OCI-LY3 (cell line): ENCODE data around the gene EVI5L.

Source experiments
- H2AFZ ChIP-seq: fragments of 200-600, 300-600 bp; shearing (Covaris generic); 2 replicates; pipeline ENCODE4 v1.6.0; 2014; ENCODE audit warnings: antibody characterized with exemption, low read depth, low read length
- H3K27ac ChIP-seq: fragments of 200-600, 300-600 bp; sonication (generic); 2 replicates; pipeline ENCODE4 v1.5.1; 2014; ENCODE audit warnings: mild to moderate bottlenecking, low read length, moderate library complexity, mixed read lengths
- H3K27me3 ChIP-seq: fragments of 200-600, 300-600 bp; sonication (generic); 2 replicates; pipeline ENCODE4 v1.6.1; 2014; ENCODE audit warnings: low read depth, low read length, mixed read lengths
- H3K36me3 ChIP-seq: fragments of 200-600, 300-600 bp; sonication (generic); replicated peaks from 2 replicates; pipeline ENCODE3; 2014; ENCODE audit warnings: low read depth, low read length, mixed read lengths
- H3K4me1 ChIP-seq: fragments of 300-600, 200-600 bp; sonication (generic); 2 replicates; pipeline ENCODE4 v1.6.1; 2014; ENCODE audit warnings: low read length, mixed read lengths
- H3K4me2 ChIP-seq: fragments of 200-600, 300-600 bp; sonication (generic); 2 replicates; pipeline ENCODE4 v1.6.1; 2014; ENCODE audit warnings: low read length, mixed read lengths
- H3K4me3 ChIP-seq: fragments of 300-600, 200-600 bp; sonication (generic); 2 replicates; pipeline ENCODE4 v1.5.1; 2014; ENCODE audit warnings: antibody characterized with exemption, mild to moderate bottlenecking, low read length, moderate library complexity
- H3K79me2 ChIP-seq: fragments of 300-600, 200-600 bp; shearing (Covaris generic); 2 replicates; pipeline ENCODE4 v1.6.1; 2014; ENCODE audit warnings: mild to moderate bottlenecking, low read length, mixed read lengths
- H3K9ac ChIP-seq: fragments of 300-600, 200-600 bp; shearing (Covaris generic); 2 replicates; pipeline ENCODE4 v1.6.0; 2014; ENCODE audit warnings: mild to moderate bottlenecking, low read length, moderate library complexity
- H3K9me3 ChIP-seq: fragments of 200-600, 300-600 bp; shearing (Covaris generic); 2 replicates; pipeline ENCODE4 v1.6.1; 2014; ENCODE audit warnings: low read length, mixed read lengths; ENCODE audit not compliant: insufficient read depth
- H4K20me1 ChIP-seq: fragments of 200-600, 300-600 bp; sonication (generic); 2 replicates; pipeline ENCODE4 v1.6.1; 2016; ENCODE audit warnings: low read length, mixed read lengths; ENCODE audit not compliant: insufficient read depth
- EZH2phosphoT487 ChIP-seq: fragments of 200-600 bp; shearing (Covaris generic); IDR thresholded peaks from 2 replicates; pipeline ENCODE4 v1.6.1; 2018; ENCODE audit warnings: antibody characterized with exemption, mixed run types, low read depth
- TF ChIP-seq, protein P1 (sequence below): fragments of 200-600, 300-600 bp; sonication (generic); IDR thresholded peaks from 2 replicates; pipeline ENCODE4 v1.5.1; 2014; ENCODE audit warnings: antibody characterized with exemption, low read length, low read depth

The EVI5L gene

DNA sequence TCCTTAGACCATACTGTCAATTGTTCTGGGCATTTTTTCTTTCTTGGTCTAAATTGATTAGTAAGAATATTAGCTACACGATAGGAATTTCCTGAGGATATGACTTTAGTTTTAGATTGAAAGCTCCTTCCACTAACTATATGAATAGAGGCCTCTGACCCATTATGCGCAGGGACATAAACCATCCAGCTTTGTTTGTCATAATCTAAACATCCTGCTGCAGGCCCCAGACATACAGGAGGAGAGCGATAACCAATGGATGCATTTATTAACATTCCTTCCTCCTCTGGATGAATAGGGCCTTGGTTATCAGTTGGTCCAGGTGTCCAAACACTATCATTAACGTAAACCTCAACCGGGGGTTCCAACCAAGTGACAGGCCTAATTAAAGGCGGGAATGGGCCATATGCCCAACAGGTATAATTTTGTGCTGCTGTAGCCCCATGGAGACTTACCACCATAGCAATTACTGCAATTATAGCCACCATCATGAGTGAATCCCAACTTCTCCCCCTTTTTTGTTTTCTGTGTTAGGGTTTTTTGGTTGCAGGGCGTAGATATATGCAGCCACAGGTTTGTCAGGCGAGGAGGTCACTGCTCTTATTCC is 34.4 kb upstream of the EVI5L start:
- Histone ChIP-seq H3K79me2 (no peaks in the 10 kb centered on the region), H3K9ac (no peak overlapping the region), H2AFZ (no peak overlapping the region), H3K4me3 (no peak overlapping the region), H3K4me1 (no peaks in the 10 kb centered on the region), H4K20me1 (no peaks in the 10 kb centered on the region), H3K9me3 (peaks cover 4% of the 10 kb centered on the region; the same call in 1 of the 2 replicates), H3K27ac (no peak overlapping the region), H3K27me3 (peaks cover 24% of the 10 kb centered on the region), H3K36me3 (no peaks in the 10 kb centered on the region), H3K4me2 (no peak overlapping the region)
- no peak for TF ChIP-seq EZH2phosphoT487
- TF ChIP-seq, protein P1, sequence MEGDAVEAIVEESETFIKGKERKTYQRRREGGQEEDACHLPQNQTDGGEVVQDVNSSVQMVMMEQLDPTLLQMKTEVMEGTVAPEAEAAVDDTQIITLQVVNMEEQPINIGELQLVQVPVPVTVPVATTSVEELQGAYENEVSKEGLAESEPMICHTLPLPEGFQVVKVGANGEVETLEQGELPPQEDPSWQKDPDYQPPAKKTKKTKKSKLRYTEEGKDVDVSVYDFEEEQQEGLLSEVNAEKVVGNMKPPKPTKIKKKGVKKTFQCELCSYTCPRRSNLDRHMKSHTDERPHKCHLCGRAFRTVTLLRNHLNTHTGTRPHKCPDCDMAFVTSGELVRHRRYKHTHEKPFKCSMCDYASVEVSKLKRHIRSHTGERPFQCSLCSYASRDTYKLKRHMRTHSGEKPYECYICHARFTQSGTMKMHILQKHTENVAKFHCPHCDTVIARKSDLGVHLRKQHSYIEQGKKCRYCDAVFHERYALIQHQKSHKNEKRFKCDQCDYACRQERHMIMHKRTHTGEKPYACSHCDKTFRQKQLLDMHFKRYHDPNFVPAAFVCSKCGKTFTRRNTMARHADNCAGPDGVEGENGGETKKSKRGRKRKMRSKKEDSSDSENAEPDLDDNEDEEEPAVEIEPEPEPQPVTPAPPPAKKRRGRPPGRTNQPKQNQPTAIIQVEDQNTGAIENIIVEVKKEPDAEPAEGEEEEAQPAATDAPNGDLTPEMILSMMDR: no peak

DNA sequence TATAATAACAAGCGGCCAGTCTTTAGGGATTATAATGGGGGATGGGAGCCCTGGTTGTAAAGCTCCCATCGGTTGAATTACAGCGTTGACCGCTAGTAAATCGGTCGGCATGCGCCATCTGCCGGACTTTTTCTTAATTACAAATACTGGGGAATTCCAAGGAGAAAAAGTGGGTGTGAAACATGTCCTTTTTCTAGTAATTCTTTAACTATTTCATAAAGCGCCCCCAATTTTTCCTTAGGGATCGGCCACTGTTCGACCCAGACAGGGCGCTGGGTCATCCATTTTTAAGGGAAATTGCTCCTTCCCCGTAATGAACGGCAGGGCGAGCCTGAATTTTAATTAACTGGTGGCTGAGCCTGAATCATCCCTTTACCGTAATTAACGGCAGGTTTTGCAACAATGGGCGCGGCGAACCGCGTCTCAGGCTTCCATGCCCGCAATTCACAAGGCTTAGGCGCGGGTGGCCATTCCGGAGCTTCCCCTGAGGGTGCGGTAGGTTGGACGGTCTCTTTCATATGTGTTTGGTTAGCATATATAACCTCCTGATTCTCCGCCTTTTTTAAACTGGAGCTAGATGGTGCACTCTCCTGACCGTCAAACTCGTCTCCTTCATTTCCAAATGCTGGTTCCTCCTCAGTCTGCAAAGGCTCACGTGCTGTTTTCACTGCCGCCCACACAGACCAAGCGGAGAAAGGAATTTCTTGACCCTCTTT is 30.2 kb upstream of the EVI5L start:
- Histone ChIP-seq H3K4me3 (no peak overlapping the region), H2AFZ (no peak overlapping the region), H3K9ac (no peak overlapping the region), H4K20me1 (no peaks in the 10 kb centered on the region), H3K36me3 (no peaks in the 10 kb centered on the region), H3K27ac (no peak overlapping the region), H3K79me2 (no peaks in the 10 kb centered on the region), H3K27me3 (peaks cover 32% of the 10 kb centered on the region), H3K4me2 (peak overlapping the region; percentile 31; the same call in 1 of the 2 replicates), H3K9me3 (peaks cover 7% of the 10 kb centered on the region; the same call in 1 of the 2 replicates), H3K4me1 (no peaks in the 10 kb centered on the region)
- TF ChIP-seq, protein P1: peak; percentile 63
- TF ChIP-seq EZH2phosphoT487: no peak

DNA sequence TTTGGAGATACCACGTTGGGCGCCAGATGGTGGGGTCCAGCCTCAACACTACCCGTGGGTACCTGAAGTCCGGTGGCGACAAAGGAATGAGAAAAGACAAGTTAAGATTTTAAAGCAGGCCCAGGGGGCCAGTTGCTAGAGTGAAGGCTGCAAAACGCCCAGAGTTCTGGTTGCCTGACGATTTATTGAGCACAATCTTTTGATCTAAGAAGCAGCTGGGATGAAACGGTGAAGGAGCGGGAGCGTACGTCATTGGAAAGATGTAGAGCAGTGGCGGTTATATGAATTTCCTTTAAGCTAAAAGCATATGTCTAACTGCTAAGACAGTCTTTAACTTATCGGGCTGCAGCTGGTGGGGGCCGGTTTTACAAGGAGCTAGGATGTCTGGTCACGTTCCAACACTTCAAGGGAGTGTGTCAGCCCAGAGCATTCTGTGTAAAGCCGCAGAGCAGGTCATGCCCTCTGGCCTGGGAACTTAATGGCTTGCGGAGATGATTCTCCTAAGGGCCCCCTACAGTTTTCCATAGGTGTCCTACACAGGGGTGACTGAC is 28.9 kb upstream of the EVI5L start:
- H3K4me1 ChIP-seq: no peaks in the 10 kb centered on the region
- no peak overlapping the region for H2AFZ ChIP-seq
- H3K79me2 ChIP-seq: no peaks in the 10 kb centered on the region
- H3K9ac ChIP-seq: no peak overlapping the region
- H3K27ac ChIP-seq: no peak overlapping the region
- H3K9me3 ChIP-seq: peaks cover 7% of the 10 kb centered on the region; the same call in 1 of the 2 replicates
- H3K36me3 ChIP-seq: no peaks in the 10 kb centered on the region
- H3K4me3 ChIP-seq: no peak overlapping the region
- TF ChIP-seq, protein P1: no peak
- TF ChIP-seq EZH2phosphoT487: no peak
- H3K4me2 ChIP-seq: no peak overlapping the region
- H3K27me3 ChIP-seq: peaks cover 41% of the 10 kb centered on the region
- no peaks in the 10 kb centered on the region for H4K20me1 ChIP-seq

DNA sequence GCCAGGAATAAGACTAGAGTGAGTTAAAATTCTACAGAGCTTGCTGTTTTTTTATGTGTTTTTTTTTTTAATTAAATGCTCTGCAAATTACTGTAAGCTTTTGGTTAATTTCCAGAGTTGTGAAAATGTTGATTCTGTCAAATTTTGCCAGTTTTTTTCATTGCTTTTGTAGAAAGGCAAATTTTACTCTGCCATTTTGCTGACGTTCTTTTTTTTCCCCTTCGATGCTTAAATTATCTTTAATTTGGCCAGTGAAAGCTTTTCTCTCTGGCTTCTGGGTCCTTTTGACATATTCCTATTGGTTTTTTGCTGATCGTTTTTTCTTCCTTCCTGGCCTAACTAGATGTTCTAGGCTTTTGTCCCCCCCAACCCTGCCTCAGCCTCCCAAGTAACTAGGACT is 23.8 kb upstream of the EVI5L start:
- H3K27me3 ChIP-seq: peaks cover 58% of the 10 kb centered on the region
- no peak for TF ChIP-seq EZH2phosphoT487
- TF ChIP-seq, protein P1: no peak
- no peak overlapping the region for H3K27ac ChIP-seq
- H3K4me3 ChIP-seq: no peak overlapping the region
- H4K20me1 ChIP-seq: no peaks in the 10 kb centered on the region
- H3K4me1 ChIP-seq: peaks cover 17% of the 10 kb centered on the region
- peaks cover 15% of the 10 kb centered on the region; the same call in 1 of the 2 replicates for H3K9me3 ChIP-seq
- H3K4me2 ChIP-seq: no peak overlapping the region
- H2AFZ ChIP-seq: no peak overlapping the region
- no peaks in the 10 kb centered on the region for H3K36me3 ChIP-seq
- no peaks in the 10 kb centered on the region for H3K79me2 ChIP-seq
- no peak overlapping the region for H3K9ac ChIP-seq
